Natural killer cell treated with Interleukin-12 subunit alpha and Interleukin-12 subunit beta and Interleukin-15 and Interleukin-18, amount 100 ng/mL, for 72 hours (primary cell): ENCODE results near the gene HOXD1. TPM values are rescaled to one million over a fixed set of nuclear protein-coding genes. Genes with fewer than 3 reads are reported as not detected.

Source experiments
- ATAC-seq, 2 donors: fragments of 150-1000 bp; cut with Tn5 transposase in 1 of 2; sonication (Bioruptor Pico), chemical (Tn5 transposase) in 1 of 2; 2 replicates each; pipeline ENCODE4 v1.10.0; 2021
- DNase-seq: peaks from one replicate; pipeline ENCODE4 v3.0.0; 2022; ENCODE audit warnings: low spot score
- H3K27ac Mint-ChIP-seq, 2 donors: 1 replicate in 1 of 2; 2 replicates in 1 of 2; pipeline ENCODE4 v1.8.0; 2022; ENCODE audit warnings: mixed read lengths in 2 of 2, mild to moderate bottlenecking in 1 of 2, moderate library complexity in 1 of 2
- H3K27me3 Mint-ChIP-seq, 2 donors: 1 replicate in 1 of 2; 2 replicates in 1 of 2; pipeline ENCODE4 v1.8.0; 2022; ENCODE audit warnings: mixed read lengths in 2 of 2
- H3K36me3 Mint-ChIP-seq: one replicate; pipeline ENCODE4 v1.8.0; 2022; ENCODE audit warnings: mixed read lengths
- H3K4me1 Mint-ChIP-seq, 2 donors: 1 replicate in 1 of 2; 2 replicates in 1 of 2; pipeline ENCODE4 v1.8.0; 2022; ENCODE audit warnings: low read depth in 2 of 2, mixed read lengths in 2 of 2, mild to moderate bottlenecking in 1 of 2
- H3K4me3 Mint-ChIP-seq: one replicate; pipeline ENCODE4 v1.8.0; 2022; ENCODE audit warnings: mixed read lengths
- H3K9me3 Mint-ChIP-seq: 2 replicates; pipeline ENCODE4 v1.8.0; 2022; ENCODE audit warnings: mixed read lengths
- total RNA-seq, 2 donors: library from RNA; stranded (reverse); gene quantifications; one replicate each; pipeline ENCODE4 v1.2.3, GENCODE V29; 2022

The HOXD1 gene
- total RNA-seq, 2 donors from 2014 or later: not detected

DNA sequence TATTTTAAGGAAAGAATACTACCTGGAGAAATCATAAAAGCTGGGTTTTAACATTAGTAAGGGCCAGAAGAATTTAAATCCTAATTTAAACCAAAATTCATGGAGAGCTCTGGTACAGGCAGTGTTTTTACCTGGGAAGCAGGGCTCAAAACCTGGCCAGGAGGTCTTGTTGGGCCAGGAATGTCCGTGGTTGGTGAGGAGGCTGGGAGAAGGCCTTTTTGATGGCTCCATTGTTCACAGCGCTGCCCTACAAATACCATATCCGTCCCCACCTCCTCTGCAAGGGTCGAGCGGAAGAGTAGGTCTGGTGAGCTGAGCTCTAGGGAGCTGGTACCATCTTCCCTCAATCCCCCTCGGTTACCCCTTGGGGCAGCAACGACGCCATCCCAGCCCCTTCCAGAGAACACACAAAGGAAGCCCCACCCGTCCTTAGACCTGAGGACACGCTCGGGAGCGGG, 10.9 kb upstream of the HOXD1 start:
- no peak for DNase-seq
- no peak for ATAC-seq
- peaks cover 6% of the 10 kb centered on the region for H3K36me3 Mint-ChIP-seq
- peaks cover 0 to 3% of the 10 kb centered on the region in 2 donors for H3K4me1 Mint-ChIP-seq
- H3K9me3 Mint-ChIP-seq: no peaks in the 10 kb centered on the region
- H3K27ac Mint-ChIP-seq: no peak overlapping the region
- no peak overlapping the region for H3K4me3 Mint-ChIP-seq
- peaks cover 52 to 79% of the 10 kb centered on the region in 2 donors for H3K27me3 Mint-ChIP-seq

DNA sequence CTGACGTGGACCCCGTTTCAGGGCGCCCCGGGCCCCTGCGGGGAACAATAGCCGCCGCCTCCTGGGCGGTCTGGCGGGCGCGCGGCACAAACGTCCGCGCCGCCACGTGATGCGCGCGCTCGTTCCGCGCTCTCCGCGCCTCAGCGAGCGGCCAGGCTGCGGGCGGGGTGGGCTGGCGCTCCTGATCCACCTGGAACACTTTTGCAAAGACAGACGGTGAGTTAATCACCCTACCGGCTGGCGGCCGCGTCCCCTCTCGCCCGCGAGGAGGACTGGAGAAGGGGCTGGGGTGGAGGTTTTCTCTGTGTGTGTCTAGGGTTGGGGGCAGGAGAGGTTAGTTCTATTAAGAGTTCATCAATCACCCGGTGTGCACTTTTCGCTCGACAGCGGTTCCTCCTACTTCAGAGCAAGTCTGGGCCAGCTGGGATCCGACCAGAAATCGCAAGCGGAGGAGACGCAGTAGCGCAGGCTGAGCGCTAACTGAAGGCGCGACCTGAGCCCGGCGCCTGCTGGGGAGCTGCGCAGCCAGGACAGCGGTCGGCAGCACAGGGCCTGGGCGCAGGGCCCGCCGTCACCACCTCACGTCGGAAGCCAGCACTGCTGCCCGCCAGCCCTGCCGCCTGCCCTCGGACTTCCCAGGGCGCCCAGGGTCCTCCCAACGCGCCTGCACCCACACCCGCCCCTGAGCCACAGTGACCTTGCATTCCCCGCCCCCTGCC, 10.3 kb upstream of the HOXD1 start:
- no peaks in the 10 kb centered on the region for H3K4me1 Mint-ChIP-seq
- no peak overlapping the region for H3K4me3 Mint-ChIP-seq
- DNase-seq: no peak
- H3K36me3 Mint-ChIP-seq: peaks cover 6% of the 10 kb centered on the region
- no peaks in the 10 kb centered on the region for H3K9me3 Mint-ChIP-seq
- no peak for ATAC-seq
- no peak overlapping the region for H3K27ac Mint-ChIP-seq
- peaks cover 50 to 79% of the 10 kb centered on the region in 2 donors for H3K27me3 Mint-ChIP-seq

DNA sequence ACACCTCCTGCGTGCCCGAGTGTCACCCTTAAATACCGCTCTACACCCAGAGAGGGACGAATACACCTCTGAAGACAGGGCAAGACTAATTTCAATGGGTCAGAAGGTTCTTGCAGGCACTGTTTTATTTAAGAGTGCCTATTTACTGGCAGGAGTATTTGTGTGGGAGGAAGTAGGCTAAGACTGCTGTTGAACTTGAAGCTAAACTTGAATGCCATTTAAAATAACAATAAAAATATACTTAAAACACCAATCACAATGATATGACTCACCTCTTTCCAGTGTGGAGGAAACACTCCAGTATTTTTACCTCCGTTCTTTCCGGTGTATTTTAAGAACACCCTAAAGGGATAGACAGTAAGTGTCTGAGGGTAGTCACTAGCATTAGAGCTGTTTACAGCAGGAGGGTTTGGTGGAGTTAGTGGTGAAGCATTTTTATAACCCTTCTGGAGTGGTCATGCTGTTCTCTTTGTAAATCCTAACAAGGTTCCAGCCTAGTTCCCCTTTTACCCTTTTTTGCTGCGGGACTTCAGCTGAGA, 9.6 kb upstream of the HOXD1 start:
- Mint-ChIP-seq H3K4me3 (no peak overlapping the region), H3K36me3 (peaks cover 6% of the 10 kb centered on the region), H3K27me3 (peaks cover 52 to 79% of the 10 kb centered on the region in 2 donors), H3K9me3 (no peaks in the 10 kb centered on the region), H3K27ac (no peak overlapping the region), H3K4me1 (no peaks in the 10 kb centered on the region)
- DNase-seq: no peak
- ATAC-seq: no peak

DNA sequence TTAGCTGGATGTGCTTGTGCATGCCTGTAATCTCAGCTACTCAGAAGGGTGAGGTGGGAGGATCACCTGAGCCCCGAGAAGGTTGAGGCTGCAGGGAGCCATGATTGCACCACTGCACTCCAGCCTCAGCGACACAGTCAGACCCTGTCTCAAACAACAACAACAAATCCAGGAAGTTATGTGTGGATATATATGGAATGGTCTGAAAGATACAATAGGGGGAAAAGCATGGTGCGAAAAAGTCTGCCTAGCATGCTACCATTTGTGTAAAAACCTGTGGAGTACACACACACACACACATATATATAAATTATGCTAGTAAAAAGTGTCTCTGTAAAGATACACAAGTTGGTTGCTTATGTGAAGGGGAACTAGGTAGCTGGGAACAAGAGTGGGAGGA, 6.9 kb upstream of the HOXD1 start:
- no peaks in the 10 kb centered on the region for H3K9me3 Mint-ChIP-seq
- no peak overlapping the region for H3K27ac Mint-ChIP-seq
- H3K4me3 Mint-ChIP-seq: no peak overlapping the region
- H3K4me1 Mint-ChIP-seq: no peaks in the 10 kb centered on the region
- ATAC-seq: no peak
- peaks cover 47 to 78% of the 10 kb centered on the region in 2 donors for H3K27me3 Mint-ChIP-seq
- no peak for DNase-seq
- H3K36me3 Mint-ChIP-seq: peaks cover 6% of the 10 kb centered on the region

DNA sequence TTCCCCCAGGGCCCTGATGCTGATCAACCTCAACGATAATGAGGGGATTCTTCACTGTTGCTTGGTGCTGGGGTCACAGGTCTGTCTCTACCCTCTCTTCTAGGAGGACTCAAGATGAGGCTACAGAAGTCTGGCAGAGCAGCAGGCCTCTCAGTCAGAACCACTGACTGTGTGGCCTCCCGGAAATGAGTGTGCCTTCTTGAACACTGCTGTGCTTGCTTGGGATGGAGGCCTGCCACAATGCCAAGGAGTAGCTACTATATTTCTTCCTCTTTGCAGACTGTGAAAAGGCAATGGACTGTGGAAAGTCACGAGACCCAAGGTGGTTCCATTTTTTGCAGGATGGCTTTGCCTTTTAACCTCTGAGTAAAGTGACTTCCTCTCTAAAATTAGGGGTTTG, 5.8 kb upstream of the HOXD1 start:
- peaks cover 5 to 6% of the 10 kb centered on the region in 2 donors for H3K4me1 Mint-ChIP-seq
- H3K36me3 Mint-ChIP-seq: peaks cover 13% of the 10 kb centered on the region
- no peak overlapping the region for H3K4me3 Mint-ChIP-seq
- no peaks in the 10 kb centered on the region for H3K9me3 Mint-ChIP-seq
- peaks cover 48 to 76% of the 10 kb centered on the region in 2 donors for H3K27me3 Mint-ChIP-seq
- ATAC-seq (no peak), DNase-seq (no peak)
- no peak overlapping the region for H3K27ac Mint-ChIP-seq

DNA sequence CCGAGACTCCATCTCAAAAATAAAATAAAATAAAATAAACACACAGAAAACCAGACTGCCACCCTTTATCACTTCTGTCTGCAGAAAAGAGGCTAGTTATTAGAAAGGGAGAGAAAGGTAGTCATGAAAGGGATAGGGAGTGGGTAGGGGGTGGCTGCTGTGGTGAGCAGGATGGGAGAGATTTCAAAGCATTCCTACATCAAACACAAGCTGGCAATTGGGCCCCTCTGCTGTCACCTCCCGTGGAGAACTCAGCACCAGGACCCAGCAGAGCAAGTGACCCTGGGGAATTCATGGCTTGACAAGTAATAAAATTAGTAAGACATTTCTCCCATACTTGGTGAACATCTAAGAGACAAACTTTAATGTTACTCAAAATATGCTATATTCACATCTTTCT, 3.7 kb upstream of the HOXD1 start:
- H3K4me1 Mint-ChIP-seq: peaks cover 10 to 13% of the 10 kb centered on the region in 2 donors
- no peak overlapping the region for H3K4me3 Mint-ChIP-seq
- H3K27me3 Mint-ChIP-seq: peaks cover 49 to 75% of the 10 kb centered on the region in 2 donors
- H3K9me3 Mint-ChIP-seq: no peaks in the 10 kb centered on the region
- no peak for DNase-seq
- no peak overlapping the region for H3K27ac Mint-ChIP-seq
- H3K36me3 Mint-ChIP-seq: peaks cover 11% of the 10 kb centered on the region
- no peak for ATAC-seq

DNA sequence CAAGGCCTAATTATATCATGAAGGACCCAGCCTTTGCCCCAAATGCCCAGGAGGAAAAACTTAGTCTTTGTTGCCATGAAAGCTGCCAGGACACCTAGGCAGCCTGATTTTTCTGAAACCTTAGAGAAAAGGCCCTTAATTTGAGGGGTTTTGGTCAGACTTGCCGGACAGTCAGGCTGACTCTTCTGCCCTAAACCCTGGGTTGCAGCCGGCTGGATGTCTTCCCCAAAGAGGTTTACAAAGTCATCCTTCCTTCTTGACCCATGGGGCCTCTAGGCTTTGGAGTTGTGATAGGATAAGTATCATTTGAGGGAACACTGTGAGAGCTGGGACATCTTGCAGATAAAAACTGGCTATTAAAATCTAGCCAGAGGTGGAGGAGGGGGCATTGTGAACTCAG, 2.4 kb upstream of the HOXD1 start:
- H3K9me3 Mint-ChIP-seq: no peaks in the 10 kb centered on the region
- no peak overlapping the region for H3K4me3 Mint-ChIP-seq
- peaks cover 11% of the 10 kb centered on the region for H3K36me3 Mint-ChIP-seq
- peaks cover 45 to 68% of the 10 kb centered on the region in 2 donors for H3K27me3 Mint-ChIP-seq
- H3K27ac Mint-ChIP-seq: no peak overlapping the region
- DNase-seq (no peak), ATAC-seq (no peak)
- H3K4me1 Mint-ChIP-seq: peaks cover 10 to 13% of the 10 kb centered on the region in 2 donors

DNA sequence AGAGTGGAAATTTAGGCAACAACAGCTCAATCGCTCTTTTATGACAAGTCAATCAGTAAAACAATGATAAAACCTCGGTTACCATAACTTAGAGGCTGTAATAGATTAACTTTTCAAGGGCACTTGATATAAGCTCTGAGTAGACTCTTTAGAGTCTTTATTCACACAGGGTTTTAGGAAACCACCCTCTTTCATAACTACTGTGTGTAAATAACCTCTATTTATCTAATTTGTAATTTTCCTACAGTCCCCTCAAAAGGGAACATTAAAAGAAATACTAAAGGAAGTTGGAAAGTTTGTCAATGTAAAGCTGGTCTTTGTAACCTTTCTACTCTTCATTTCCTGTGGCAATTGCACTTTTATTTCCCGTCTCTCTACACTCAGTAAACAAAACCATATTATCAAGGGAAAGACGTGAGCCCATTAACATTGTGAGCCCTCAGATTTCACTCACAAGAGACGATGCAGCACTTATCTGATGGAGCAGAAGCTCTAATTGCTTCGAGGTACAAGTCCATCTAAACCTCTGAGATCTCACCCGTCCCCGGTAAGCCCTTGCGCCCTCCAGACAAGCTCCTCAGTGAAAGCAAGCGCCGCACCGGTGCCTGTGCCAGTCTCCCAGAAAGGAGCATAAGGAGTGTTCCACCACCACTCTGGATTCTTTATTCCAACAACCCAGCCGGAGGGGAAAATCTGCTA, 1.1 kb upstream of the HOXD1 start:
- ATAC-seq: no peak
- Mint-ChIP-seq H3K27me3 (peaks cover 43 to 73% of the 10 kb centered on the region in 2 donors), H3K9me3 (no peaks in the 10 kb centered on the region), H3K27ac (no peak overlapping the region), H3K4me1 (peaks cover 10 to 13% of the 10 kb centered on the region in 2 donors), H3K4me3 (peak overlapping the region; percentile 88), H3K36me3 (peaks cover 11% of the 10 kb centered on the region)
- no peak for DNase-seq

DNA sequence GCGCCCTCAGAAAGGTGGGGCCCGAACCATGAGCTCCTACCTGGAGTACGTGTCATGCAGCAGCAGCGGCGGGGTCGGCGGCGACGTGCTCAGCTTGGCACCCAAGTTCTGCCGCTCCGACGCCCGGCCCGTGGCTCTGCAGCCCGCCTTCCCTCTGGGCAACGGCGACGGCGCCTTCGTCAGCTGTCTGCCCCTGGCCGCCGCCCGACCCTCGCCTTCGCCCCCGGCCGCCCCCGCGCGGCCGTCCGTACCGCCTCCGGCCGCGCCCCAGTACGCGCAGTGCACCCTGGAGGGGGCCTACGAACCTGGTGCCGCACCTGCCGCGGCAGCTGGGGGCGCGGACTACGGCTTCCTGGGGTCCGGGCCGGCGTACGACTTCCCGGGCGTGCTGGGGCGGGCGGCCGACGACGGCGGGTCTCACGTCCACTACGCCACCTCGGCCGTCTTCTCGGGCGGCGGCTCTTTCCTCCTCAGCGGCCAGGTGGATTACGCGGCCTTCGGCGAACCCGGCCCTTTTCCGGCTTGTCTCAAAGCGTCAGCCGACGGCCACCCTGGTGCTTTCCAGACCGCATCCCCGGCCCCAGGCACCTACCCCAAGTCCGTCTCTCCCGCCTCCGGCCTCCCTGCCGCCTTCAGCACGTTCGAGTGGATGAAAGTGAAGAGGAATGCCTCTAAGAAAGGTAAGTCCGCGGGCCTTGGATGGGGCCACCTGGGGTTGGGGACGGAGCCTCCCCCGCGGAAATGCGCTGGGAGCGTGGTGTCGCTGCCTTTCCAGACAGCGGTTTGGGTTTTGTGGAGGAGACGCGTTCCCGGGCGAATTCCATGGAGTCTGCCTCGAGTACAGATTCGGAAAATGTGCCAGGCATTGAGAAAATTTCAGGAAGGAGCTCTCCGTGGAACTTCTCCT, 559 bp downstream of the HOXD1 start:
- Mint-ChIP-seq H3K4me3 (peak overlapping the region; percentile 38), H3K9me3 (no peaks in the 10 kb centered on the region)

DNA sequence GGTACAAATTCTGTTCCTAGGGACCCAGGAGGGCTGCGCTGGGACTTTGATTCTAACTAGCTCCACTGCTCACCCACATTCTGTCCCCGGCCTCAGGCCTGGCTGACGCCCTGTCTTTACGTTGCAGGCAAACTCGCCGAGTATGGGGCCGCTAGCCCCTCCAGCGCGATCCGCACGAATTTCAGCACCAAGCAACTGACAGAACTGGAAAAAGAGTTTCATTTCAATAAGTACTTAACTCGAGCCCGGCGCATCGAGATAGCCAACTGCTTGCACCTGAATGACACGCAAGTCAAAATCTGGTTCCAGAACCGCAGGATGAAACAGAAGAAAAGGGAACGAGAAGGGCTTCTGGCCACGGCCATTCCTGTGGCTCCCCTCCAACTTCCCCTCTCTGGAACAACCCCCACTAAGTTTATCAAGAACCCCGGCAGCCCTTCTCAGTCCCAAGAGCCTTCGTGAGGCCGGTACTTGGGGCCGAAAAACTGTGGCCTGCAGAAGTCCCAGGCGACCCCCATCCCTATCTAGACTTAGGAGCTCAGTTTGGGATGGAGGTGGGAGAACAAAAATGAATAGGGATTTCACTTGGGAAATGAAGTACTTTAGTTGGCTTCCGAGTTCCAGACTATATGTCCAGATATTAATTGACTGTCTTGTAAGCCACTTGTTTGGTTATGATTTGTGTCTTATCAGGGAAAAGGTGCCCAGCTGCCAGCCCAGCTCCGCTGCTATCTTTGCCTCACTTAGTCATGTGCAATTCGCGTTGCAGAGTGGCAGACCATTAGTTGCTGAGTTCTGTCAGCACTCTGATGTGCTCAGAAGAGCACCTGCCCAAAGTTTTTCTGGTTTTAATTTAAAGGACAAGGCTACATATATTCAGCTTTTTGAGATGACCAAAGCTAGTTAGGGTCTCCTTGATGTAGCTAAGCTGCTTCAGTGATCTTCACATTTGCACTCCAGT, 1.5 kb downstream of the HOXD1 start:
- Mint-ChIP-seq H3K4me3 (peak overlapping the region; percentile 20), H3K27me3 (peaks cover 45 to 71% of the 10 kb centered on the region in 2 donors), H3K36me3 (peaks cover 11% of the 10 kb centered on the region), H3K9me3 (no peaks in the 10 kb centered on the region), H3K27ac (no peak overlapping the region), H3K4me1 (peaks cover 10 to 13% of the 10 kb centered on the region in 2 donors)
- ATAC-seq: no peak
- no peak for DNase-seq

More for the DNA sequence above, 559 bp downstream of the HOXD1 start:
- H3K36me3 Mint-ChIP-seq: peaks cover 11% of the 10 kb centered on the region
- H3K4me1 Mint-ChIP-seq: peaks cover 10 to 13% of the 10 kb centered on the region in 2 donors
- H3K27ac Mint-ChIP-seq: no peak overlapping the region
- peaks cover 42 to 68% of the 10 kb centered on the region in 2 donors for H3K27me3 Mint-ChIP-seq
- no peak for DNase-seq
- ATAC-seq: peak; percentile 24 to 45

DNA sequence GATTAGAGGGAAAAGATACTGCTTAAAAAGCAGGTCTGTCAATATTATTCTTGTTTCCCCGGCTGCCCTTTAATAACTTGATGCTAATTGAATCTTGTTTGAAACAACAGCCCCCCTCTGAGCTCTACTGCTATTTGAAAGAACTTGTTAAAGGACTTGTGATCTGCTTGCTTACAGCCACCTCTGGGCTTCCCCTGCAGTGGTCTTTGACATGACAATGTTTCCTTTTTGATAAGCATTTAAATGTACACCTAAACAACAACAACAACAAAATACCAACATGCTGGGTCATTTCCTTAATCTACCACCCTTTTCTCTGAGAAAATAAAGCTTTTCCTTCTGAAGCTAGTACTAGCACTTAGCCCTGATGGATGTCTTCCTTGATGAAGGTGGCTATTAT, 3.9 kb downstream of the HOXD1 start:
- Mint-ChIP-seq H3K27ac (no peak overlapping the region), H3K27me3 (peaks cover 38 to 64% of the 10 kb centered on the region in 2 donors), H3K36me3 (peaks cover 7% of the 10 kb centered on the region), H3K4me3 (no peak overlapping the region), H3K9me3 (no peaks in the 10 kb centered on the region), H3K4me1 (peaks cover 8 to 11% of the 10 kb centered on the region in 2 donors)
- ATAC-seq (no peak), DNase-seq (no peak)

DNA sequence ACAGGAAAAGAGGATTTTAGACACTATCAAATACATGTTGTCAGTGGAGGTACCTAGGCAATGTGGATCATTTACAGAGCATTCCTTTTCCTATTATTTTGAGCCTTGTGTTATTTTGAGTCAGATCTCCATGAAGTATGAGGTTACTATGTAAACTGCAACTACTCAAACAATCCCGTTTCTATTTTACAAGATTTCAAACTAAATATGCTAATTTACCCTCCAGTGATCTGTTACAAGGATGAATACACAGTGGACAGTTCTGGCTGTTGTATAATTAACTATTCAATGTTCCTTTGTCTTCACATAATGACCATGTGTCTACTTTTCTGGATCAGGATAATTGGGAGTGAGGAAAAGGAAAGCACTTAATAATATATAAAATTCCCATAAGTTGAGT, 4.6 kb downstream of the HOXD1 start:
- Mint-ChIP-seq H3K27ac (no peak overlapping the region), H3K4me3 (no peak overlapping the region), H3K4me1 (peaks cover under 1 to 4% of the 10 kb centered on the region in 2 donors), H3K9me3 (no peaks in the 10 kb centered on the region), H3K36me3 (peaks cover under 1% of the 10 kb centered on the region), H3K27me3 (peaks cover 37 to 64% of the 10 kb centered on the region in 2 donors)
- ATAC-seq (no peak), DNase-seq (no peak)
